Calu3 (cell line): ENCODE measurements around the gene ARHGAP21. TPM values are rescaled to one million over a fixed set of nuclear protein-coding genes. Genes with fewer than 3 reads are reported as not detected.

ENCODE experiments used
- BruUV-seq: library from RNA; stranded (reverse); fragments of 400-500 nt; replicated peaks from 2 replicates; lab custom pipeline; 2021; lab: Mats Ljungman, UMichigan
- CTCF ChIA-PET: fragments of 300-600 bp; sonication (Branson Sonifier 250); formaldehyde crosslinking; loops from one replicate; lab custom pipeline; 2022; ENCODE audit warnings: antibody characterized with exemption; lab: Charles Lee
- DNase-seq: peaks from one replicate; pipeline ENCODE4 v3.0.0; 2022
- H3K27ac Mint-ChIP-seq: one replicate; pipeline ENCODE4 v1.8.0; 2022; ENCODE audit warnings: mixed read lengths; ENCODE audit not compliant: unreplicated experiment
- H3K27me3 Mint-ChIP-seq: one replicate; pipeline ENCODE4 v1.8.0; 2022; ENCODE audit warnings: mixed read lengths; ENCODE audit not compliant: unreplicated experiment
- H3K36me3 Mint-ChIP-seq: one replicate; pipeline ENCODE4 v1.8.0; 2022; ENCODE audit warnings: mild to moderate bottlenecking, moderate library complexity, mixed read lengths; ENCODE audit not compliant: insufficient read depth, unreplicated experiment
- H3K4me1 Mint-ChIP-seq: one replicate; pipeline ENCODE4 v1.8.0; 2022; ENCODE audit warnings: mild to moderate bottlenecking, low read depth, mixed read lengths; ENCODE audit not compliant: unreplicated experiment
- H3K4me3 Mint-ChIP-seq: one replicate; pipeline ENCODE4 v1.8.0; 2022; ENCODE audit warnings: mild to moderate bottlenecking, low read depth, moderate library complexity, mixed read lengths; ENCODE audit not compliant: unreplicated experiment
- H3K9me3 Mint-ChIP-seq: one replicate; pipeline ENCODE4 v1.8.0; 2022; ENCODE audit warnings: low read depth, mixed read lengths; ENCODE audit not compliant: unreplicated experiment
- intact Hi-C: fragments of 100-400 bp; cut with micrococcal nuclease; formaldehyde crosslinking; loops from one replicate; pipeline ENCODE4 v1.10.0; 2022; ENCODE audit not compliant: unreplicated experiment
- total RNA-seq: library from RNA; stranded (reverse); gene quantifications from 2 replicates; pipeline ENCODE4 v1.2.3, GENCODE V29; 2022
- TF ChIP-seq, protein P1 (sequence below): fragments of 200-600 bp; IDR thresholded peaks from one replicate; pipeline ENCODE4 v1.8.0; 2022; ENCODE audit warnings: antibody characterized with exemption; ENCODE audit not compliant: unreplicated experiment

The ARHGAP21 gene
- total RNA-seq, 1 experiment from 2014 or later: 67.5 TPM

DNA sequence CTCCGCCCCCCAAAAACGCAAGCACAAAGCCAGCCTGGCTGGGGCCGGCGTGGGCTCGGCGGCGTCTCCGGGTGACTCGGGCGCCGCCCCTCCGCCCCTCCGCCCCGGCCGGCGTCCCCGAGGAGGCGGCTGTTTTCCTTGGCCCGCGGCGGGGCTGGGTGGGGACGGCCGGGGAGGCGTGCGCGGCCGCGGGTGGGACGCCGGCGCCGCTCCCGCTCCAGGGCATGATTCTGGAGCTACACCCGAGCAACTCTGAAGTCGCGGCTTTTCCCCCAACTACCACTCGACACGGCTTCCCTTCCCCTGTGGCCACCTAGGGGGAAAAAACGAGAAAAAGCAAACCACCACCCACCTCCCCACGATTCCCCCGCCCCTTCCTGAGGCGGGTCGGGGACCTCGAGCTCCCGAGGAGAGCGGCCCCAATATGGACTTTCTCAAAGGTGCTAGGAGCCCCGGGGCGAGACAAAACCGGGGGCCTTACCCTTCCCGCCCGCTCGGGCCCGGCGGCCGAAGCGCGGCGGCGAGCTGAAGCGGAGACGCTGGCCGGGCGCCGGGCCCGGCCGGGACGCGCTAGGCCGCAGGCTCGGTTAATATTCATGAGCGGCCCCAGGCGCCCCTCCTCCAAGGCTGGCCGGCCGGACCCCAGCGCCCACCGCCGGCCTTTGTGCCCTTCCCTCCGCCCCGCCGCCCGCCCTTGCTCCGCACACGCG, 856 bp downstream of the ARHGAP21 start:
- CTCF ChIA-PET: interaction anchor here (0.6 to 2.1 kb wide), 2 partner anchors 225 to 413 kb away, joined by 4 to 5 read pairs; no protein-coding TSS in a partner anchor
- Mint-ChIP-seq H3K27me3 (no peaks in the 10 kb centered on the region), H3K27ac (peak overlapping the region; percentile 65), H3K4me3 (no peak overlapping the region), H3K9me3 (no peaks in the 10 kb centered on the region), H3K4me1 (peaks cover 6% of the 10 kb centered on the region), H3K36me3 (peaks cover 48% of the 10 kb centered on the region)
- DNase-seq: peak; percentile 46
- TF ChIP-seq, protein P1, sequence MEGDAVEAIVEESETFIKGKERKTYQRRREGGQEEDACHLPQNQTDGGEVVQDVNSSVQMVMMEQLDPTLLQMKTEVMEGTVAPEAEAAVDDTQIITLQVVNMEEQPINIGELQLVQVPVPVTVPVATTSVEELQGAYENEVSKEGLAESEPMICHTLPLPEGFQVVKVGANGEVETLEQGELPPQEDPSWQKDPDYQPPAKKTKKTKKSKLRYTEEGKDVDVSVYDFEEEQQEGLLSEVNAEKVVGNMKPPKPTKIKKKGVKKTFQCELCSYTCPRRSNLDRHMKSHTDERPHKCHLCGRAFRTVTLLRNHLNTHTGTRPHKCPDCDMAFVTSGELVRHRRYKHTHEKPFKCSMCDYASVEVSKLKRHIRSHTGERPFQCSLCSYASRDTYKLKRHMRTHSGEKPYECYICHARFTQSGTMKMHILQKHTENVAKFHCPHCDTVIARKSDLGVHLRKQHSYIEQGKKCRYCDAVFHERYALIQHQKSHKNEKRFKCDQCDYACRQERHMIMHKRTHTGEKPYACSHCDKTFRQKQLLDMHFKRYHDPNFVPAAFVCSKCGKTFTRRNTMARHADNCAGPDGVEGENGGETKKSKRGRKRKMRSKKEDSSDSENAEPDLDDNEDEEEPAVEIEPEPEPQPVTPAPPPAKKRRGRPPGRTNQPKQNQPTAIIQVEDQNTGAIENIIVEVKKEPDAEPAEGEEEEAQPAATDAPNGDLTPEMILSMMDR: no peak
- intact Hi-C loops: loop anchor here (5.0 to 10.0 kb wide), 4 partner anchors 39 to 269 kb away; partner anchors contain the start of gene PRTFDC1
- BruUV-seq: no TSS peak

- H3K27ac Mint-ChIP-seq: peak overlapping the region; percentile 65
- H3K4me1 Mint-ChIP-seq: peaks cover 6% of the 10 kb centered on the region
- no peak overlapping the region for H3K4me3 Mint-ChIP-seq
- CTCF ChIA-PET: interaction anchor here (2.1 kb wide), 1 partner anchor 226 kb away, joined by 5 read pairs; no protein-coding TSS in a partner anchor
- no TSS peak for BruUV-seq
- intact Hi-C loops: loop anchor here (5.0 to 10.0 kb wide), 4 partner anchors 40 to 270 kb away; partner anchors contain the start of gene PRTFDC1
- no peak for DNase-seq
- peaks cover 48% of the 10 kb centered on the region for H3K36me3 Mint-ChIP-seq
- H3K27me3 Mint-ChIP-seq: no peaks in the 10 kb centered on the region
- TF ChIP-seq, protein P1: no peak
- no peaks in the 10 kb centered on the region for H3K9me3 Mint-ChIP-seq
Observed at GRCh38 chr10:24722131-24722675, 1.5 kb downstream of the ARHGAP21 start.

DNA sequence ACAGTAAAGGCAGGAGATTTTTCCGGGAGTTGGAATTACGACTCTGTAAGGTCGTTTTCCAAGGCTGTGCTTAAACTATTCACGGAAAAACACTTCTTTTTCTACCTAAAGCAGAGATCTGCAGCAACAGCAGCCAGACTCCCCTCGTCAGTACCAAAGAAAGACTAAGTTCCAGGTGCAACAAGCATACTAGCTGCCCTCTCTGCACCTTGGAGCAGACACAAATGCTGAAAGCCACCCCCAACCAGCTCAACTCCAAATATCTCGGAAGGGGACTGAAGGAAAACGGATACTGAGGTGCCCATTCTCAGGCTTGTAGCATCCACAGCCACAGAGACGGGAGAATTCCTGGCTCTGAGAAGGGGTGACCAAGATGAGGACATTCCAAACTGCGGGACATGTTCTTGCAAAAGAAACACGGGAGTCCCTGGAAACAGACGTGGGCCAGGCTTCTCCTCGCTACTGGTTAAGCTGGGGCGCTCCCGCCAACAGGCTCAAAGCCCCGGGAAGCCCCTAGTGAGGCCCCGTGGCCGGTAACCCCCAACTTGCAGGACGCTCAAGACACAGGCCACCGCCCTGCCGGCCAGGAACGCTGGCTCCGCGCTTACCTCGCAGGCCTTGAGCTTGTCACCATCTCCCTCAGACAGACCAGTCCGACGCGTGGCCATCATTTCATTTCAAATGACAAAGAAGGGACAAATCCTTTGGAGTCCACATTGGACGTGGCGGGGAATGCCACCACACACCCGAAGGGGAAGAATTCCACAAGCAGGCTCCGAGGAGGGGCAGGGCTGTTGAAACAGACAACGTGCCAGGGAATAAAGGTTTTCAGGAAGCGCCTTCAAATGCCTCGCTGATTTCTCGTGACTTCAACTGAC, 2.2 kb downstream of the ARHGAP21 start:
- peak; percentile 36 for DNase-seq
- Mint-ChIP-seq H3K4me3 (no peak overlapping the region), H3K27me3 (no peaks in the 10 kb centered on the region), H3K4me1 (peaks cover 6% of the 10 kb centered on the region), H3K36me3 (peaks cover 48% of the 10 kb centered on the region), H3K9me3 (no peaks in the 10 kb centered on the region), H3K27ac (peak overlapping the region; percentile 65)
- intact Hi-C loops: loop anchor here (2.0 to 10.0 kb wide), 5 partner anchors 15 to 271 kb away; partner anchors contain the start of gene PRTFDC1
- CTCF ChIA-PET: interaction anchor here (2.1 kb wide), 1 partner anchor 226 kb away, joined by 5 read pairs; no protein-coding TSS in a partner anchor
- TF ChIP-seq, protein P1: no peak
- BruUV-seq: no TSS peak

GRCh38 chr10:24720096-24720495, 3.6 kb downstream of the ARHGAP21 start:
- peaks cover 45% of the 10 kb centered on the region for H3K36me3 Mint-ChIP-seq
- CTCF ChIA-PET: no interaction called here
- no peaks in the 10 kb centered on the region for H3K9me3 Mint-ChIP-seq
- H3K27ac Mint-ChIP-seq: no peak overlapping the region
- BruUV-seq: no TSS peak
- DNase-seq: no peak
- TF ChIP-seq, protein P1: no peak
- intact Hi-C loops: loop anchor here (2.0 to 10.0 kb wide), 5 partner anchors 13 to 272 kb away; partner anchors contain the start of gene PRTFDC1
- H3K4me3 Mint-ChIP-seq: no peak overlapping the region
- no peaks in the 10 kb centered on the region for H3K27me3 Mint-ChIP-seq
- H3K4me1 Mint-ChIP-seq: peaks cover under 1% of the 10 kb centered on the region
